GM18909 (cell line): ENCODE results near the gene SERPINB6.
"Not testable (repeated sequence)": the region's sequence is repeated elsewhere in the genome, so short reads cannot be mapped to it uniquely, and the experiment has no call there.

Experiments used
- ATAC-seq: cut with Tn5 transposase; IDR thresholded peaks from one replicate; pipeline ENCODE4 v1.9.1; 2021; ENCODE audit warnings: mild to moderate bottlenecking; ENCODE audit not compliant: unreplicated experiment, poor library complexity

Gene SERPINB6

DNA sequence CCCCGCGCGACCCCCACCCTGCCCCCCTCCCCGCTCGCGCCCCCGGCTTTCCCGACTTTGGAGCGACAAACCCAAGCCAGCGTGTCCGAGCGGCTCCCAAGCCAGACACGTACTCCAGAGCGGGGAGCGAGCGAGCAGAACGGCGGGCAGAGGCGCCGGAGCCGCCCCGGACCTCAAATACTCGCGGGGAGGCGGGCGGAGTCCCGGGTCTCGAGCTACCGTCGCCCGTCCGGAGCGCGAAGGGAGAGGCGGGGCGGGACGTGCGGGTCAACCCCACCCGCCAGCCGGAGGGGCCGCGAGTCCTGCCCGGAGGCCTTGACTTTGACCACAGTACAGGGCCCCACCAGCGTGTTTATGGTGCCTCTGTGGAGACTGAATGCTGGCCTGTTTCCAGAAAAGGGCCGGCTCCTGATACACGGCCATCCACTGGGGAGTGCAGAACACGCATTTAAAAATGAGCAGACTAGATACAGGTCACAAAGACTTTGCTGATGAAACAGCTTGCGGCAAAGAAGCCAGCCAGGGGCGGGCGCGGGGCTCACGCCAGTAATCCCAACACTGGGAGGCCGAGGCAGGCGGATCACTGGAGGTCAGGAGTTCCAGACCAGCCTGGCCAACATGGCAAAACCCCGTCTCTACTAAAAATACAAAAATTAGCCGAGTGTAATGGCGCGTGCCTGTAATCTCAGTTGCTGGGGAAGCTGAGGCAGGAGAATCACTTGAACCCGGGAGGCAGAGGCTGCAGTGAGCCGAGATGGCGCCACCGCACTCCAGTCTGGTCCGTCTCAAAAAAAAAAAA is at the start of gene SERPINB6:
Gene SERPINB6 (minus strand): TSS at position 148 of the 799 bp plus-strand sequence. CDS start 12,235 bp downstream, outside the sequence.
- ATAC-seq = no peak

DNA sequence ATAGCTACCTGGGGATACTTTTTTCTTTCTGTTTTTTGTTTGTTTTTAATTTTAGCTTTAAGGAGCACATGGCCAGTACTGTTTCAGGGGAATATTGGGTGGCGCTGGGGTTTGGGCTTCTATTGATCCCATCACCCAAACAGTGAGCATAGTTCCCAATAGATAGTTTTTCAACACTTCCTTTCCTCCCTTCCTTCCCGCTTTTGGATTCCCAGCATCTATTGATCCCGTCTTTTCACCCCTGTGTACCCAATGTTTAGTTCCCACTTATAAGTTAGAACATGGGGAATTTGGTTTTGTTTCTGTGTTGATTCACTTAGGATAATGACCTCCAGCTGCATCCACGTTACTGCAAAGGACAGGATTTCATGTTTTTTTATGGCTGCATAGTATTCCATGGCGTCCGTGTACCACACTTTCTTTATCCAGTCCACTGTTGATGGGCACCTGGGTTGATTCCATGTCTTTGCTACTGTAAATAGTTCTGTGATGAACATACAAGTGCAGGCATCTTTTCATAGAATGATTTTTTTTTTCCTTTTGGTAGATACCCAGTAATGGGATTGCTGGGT is 48.5 kb upstream of the SERPINB6 start:
- no peak for ATAC-seq

DNA sequence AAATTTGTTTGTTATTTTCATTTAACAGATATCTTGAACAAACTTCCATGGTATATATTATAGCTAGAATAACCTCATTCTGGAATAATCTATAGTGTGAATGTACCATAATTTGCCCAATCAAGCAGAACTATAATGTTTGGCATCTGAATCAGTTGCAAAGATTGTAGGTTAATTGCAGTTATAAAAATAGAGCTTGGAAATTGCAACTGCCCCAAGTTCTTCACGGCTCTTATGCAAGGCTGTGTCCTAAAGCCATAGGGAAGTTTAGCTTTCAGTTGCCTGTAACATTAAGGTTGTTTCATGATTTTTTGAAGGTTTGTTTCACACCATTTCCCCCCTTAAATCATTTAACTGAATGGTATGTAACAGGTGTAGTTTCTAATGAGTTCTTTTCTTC is 47.7 kb upstream of the SERPINB6 start:
- no peak for ATAC-seq

DNA sequence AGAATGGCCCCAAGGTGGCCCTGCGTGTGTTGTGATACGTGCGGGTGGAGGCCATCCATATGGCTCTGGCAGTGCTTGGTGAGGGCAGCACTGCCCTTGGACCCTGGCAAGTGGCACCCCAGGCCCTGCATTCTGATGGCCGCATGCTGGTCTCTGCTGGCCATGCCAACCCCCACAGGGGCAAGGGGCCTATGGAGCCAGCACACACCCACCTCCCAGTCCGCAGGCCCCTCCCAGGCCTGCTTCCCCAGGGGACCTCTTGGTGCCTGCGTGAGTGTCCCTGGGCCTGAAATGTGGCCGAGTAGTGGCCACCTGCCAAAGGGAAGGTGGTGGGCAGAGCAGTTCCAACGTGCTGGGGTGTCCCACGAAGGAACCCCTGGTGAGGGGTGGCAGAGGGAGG is 45.9 kb upstream of the SERPINB6 start:
- no peak for ATAC-seq

DNA sequence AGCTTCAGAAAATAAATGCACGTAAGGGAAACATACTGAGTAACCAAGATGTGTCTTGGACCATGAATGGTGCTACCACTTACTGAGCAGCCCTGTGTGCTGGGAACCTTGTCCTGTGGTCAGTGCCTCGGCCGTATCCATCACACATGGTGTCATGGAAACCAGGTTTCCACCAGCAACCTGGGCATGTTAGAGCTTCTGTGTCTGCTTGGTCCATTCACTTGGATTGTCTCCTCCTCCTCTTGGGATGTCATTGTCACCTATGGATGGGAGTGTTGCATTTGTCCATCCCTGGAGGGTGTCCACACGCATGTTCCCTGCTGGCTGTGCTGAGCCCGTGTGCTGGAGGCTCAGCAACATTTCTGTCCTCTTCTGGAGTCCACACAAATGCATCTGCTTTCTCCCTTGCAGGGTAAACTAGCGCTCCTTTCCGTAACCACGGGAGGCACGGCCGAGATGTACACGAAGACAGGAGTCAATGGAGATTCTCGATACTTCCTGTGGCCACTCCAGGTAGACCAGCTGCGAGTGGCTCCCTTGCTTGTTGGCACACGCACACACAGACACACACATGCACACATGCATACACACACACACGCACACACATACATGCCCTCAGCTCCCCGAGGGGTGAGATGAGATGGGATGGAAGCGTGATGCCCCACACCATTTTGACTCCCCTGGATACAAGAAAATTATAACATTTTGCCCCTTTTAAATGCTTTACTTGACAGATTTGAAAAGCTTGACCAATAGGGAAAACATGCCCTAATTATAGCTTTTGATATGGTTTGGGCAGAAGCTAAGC is 45.3 kb upstream of the SERPINB6 start:
- ATAC-seq = no peak

DNA sequence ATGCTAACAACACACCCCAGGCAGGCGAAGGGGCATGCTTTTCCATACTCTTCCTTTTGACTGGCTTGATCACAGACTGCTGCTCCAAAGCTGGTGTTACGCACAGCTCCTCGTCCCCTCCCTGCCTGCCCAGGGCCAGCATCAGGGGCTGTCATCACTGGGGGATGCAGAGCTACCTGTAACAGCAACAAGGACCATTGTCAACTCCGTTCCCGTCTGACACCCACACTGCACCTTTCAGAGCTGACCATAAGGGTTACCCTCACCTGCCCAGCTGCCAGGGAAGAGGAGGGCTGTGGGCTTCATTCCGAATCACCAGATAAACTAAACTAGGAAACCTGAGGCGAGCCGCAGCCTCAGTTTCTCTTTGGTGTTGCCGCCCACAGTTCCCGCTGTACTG is 43.8 kb upstream of the SERPINB6 start:
- no peak for ATAC-seq

DNA sequence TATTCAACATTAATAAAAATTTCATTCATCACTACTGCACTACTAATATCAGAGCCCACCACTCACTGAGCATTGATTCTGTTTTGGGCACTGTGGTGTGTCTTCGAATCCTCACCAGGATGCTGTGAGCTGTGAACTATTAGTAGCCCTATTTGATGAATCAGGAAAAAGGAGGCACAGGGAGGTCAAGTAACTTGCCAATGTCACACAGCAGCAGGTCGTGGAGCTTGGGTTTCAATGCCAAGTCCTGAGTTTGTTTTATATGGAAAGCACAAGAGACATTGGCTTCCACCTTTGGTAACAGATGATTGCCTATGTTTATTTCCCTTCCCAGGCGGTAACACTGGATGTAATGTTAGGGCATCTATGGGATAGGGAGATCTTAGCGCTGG is 43.3 kb upstream of the SERPINB6 start:
- ATAC-seq = no peak

DNA sequence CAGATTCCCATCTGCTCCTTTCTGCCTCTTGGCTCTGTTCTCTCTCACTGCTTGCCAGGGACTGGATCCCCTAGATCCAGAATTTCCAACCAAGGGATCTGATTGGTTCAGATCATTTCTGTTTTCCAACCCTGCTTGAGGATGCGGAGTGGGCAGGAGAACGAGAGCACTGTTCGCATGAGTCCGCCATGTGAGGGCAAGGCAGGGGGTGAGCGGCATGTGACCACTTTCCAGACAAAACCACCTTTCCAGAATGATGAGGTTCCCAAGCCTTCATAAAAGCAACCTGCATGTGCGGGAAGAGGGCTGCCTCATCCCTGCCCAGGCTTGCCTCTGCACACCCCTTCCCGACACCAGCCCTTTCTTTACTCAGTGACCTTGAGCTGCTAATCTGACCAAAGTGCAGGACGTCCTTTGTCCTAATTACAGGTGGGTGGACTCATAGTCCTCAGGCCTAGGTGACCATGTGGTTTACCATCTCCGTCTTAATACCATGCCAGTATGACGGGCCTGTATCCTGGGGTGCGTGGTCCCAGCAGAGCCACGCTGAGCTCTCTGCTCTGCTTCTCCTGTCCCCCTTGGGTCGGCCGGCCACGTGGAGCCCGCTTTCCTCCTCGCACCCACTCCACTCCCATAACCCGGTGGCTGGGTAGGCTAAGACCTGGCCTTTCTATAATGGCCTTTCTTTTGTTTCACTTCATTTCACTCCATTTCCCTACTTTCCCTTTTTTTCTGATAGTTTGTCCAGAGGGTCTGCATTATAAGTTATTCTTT is 42.7 kb upstream of the SERPINB6 start:
- no peak for ATAC-seq

DNA sequence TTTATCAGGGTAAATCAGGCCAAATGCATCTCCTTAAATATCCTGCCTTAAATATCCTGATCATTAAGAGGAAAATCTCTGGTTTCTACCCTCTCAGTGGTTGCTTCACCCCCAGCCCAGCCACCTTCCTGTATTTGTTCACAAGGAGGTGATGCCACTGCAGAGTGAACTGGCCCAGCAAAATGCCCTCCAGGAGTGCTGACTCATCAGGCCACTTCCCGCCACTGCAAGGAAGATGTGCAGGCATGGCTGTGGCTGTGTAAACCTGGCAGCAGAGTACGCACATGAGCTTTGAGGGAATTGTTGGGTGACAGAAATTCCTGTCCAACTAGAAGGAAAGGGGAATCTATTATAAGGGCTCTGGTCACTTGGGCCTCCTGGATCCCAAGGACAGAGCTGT is 42.1 kb upstream of the SERPINB6 start:
- no peak for ATAC-seq

DNA sequence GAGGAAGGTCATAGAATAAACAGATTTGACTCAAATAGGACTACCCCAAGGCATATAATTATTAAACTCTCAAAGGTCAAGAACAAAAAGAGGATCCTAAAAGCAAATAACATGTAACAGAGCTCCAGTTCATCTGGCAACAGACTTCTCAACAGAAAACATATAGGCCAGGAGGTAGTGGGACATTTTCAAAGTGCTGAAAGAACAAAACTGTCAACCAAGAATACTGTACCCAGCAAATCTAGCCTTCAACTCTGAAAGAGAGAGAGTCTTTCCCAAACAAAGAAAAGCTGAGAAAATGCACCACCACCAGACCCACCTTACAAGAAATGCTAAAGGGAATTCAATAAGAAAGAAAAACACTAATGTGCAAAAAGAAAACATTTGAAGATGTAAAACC is 40.2 kb upstream of the SERPINB6 start:
- ATAC-seq = no peak

DNA sequence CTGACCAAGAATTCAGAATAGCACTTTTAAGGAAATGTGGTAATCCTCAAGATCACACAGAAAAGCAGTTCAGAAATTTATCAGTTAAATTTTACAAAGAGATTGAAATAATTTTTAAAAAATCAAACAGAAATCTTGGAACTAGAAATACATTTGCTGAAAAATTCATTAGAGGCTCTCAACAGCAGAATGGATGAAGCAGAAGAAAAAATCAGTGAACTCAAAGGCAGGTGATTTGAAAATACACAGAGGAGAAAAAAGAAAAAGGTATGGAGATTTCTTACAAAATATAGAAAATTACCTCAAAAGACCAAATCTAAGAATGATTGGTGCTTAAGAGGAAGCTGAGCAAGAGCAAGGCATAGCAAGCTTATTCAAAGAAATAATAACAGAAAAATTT is 39.8 kb upstream of the SERPINB6 start:
- ATAC-seq = no peak

DNA sequence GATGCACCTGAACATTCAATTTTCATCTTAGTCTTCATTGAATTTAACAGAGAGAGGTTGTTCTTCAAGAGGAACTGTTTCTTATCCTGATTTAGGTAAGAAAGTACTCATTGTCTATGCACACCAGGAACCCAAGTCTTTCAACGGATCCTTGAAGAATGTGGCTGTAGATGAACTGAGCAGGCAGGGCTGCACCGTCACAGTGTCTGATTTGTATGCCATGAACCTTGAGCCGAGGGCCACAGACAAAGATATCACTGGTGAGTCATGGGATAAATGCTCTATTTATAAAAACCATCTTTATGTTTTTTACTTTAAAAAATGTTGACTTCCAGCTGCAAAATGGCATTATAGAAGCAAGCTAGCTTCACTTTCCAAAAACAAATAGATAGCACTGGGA is 38.6 kb upstream of the SERPINB6 start:
- ATAC-seq = no peak

DNA sequence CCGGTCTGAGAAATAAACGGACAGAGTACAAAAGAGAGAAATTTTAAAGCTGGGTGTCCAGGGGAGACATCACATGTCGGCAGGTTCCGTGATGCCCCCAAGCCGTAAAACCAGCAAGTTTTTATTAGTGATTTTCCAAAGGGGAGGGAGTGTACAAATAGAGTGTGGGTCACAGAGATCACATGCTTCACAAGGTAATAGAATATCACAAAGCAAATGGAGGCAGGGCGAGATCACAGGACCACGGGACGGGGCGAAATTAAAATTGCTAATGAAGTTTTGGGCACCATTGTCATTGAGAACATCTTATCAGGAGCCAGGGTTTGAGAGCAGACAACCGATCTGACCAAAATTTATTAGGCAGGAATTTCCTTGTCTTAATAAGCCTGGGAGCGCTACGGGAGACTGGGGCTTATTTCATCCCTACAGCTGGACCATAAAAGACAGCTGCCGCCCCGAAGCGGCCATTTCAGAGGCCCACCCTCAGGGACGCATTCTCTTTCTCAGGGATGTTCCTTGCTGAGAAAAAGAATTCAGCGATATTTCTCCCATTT is 37.4 kb upstream of the SERPINB6 start:
- not testable (repeated sequence) for ATAC-seq

DNA sequence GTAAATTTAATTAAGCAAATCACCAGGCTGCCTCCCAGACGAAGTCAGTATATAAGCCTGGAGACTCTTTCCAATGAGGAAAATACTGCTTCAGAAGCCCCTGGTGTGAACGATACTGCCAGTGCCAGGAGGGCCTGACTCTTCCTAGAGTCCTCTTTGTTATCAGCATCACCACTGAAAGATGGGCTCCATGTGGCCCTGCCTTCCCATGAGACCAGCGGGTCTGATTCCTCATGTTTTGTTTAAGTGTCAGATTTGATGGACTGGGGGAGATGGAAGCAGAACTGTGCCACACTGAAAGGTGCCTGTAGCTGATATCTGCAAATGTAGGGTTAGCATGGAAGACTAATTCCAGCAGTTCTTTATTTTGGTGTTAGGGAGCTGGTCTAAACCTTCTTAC is 36.2 kb upstream of the SERPINB6 start:
- no peak for ATAC-seq

DNA sequence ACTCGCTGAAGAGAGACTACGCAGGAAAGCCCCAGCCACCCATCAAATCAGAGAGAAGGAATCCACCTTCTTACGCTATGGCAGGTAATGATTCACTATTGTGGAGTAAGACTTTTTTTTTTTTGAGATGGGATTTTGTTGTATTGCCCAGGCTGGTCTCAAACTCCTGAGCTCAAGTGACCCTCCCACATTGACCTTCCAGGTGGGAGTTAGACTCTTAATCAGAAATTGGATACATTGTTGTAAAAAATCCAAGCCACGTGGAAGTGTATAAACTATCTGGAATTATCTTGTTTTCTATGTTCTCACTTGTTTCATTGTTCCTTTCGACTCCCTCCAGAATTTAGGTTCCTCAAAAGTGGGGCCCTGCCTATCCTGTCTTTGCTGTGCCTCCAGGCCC is 35.1 kb upstream of the SERPINB6 start:
- no peak for ATAC-seq

DNA sequence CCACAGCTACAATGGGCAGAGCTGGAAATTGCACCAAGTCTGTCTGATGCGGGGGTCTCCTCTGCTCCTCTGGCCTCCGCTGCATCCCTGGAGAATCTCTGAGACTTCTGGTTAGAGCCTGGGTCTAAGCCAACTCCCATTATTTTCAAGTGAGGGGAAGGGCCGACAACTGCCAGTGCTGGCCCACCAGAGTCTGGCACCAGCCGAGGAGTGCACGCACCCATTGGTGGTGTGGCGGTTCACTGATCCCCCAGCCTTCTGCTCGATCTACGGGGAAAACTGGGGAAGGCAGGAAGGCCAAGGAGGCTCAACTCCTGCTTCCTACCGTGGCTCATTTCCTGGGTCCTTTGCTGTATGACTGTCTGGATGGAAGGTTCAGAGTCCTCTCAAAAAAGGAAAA is 34.5 kb upstream of the SERPINB6 start:
- ATAC-seq = no peak

DNA sequence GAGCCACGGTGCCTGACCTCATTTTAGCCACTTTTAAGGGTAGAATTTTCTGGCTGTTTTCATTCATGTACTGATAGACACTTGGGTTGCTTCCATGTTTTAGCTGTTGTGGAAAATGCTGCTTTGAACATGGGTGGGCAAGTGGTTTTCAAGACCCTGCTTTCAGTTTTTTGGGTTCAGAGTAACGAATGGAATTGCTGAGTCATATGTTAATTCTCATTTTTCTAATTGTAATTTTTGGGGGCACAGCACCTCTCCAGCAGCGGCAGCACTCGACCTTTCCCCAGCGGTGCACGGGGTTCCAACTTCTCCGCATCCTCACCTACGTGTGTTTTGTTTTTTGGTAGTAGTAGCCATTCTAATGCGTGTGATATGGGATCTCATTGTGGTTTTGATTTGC is 33.7 kb upstream of the SERPINB6 start:
- no peak for ATAC-seq

DNA sequence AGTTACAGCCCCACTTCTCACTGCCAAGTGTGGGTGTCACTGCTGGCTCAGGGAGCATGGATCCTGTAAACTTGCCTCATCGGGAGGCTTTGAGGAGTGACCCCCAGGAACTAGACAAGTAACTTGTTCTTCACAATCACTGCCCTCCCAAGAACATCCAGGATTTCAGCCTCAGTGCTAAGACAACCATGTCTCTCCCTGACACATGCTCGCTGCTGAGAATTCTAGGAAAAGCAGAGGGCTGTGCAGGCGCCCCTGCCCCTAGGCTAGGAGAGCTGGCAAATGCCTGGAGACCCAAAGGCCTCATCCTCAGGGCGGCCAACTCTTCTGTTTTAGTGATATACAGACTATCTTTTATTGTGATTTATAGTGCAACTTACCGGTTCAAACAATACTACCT is 31.9 kb upstream of the SERPINB6 start:
- not testable (repeated sequence) for ATAC-seq

DNA sequence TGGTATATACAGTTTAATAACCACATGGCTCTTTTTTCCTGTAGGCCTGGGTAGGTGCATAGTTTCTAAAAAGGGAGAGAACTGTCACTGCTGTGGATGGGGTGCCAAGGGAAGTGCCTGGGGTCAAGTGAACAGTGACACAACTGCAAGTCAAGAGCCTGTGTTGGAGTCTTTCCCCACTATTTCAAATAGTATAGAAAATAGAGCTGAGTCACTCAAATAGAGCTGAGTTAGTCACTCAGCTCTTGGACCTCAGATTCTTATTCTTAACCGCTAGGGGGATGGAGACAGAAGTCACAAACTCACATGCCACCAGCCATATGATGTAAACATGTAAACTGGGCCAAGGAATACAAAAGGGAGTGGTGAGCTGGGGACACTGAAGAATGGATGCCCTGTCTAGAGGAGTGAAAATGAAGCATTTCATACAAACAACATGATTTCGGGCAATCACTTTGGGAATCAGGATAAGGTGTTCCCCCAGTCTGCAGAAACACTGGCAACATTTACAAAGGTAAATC is 30.5 kb upstream of the SERPINB6 start:
- ATAC-seq = no peak

DNA sequence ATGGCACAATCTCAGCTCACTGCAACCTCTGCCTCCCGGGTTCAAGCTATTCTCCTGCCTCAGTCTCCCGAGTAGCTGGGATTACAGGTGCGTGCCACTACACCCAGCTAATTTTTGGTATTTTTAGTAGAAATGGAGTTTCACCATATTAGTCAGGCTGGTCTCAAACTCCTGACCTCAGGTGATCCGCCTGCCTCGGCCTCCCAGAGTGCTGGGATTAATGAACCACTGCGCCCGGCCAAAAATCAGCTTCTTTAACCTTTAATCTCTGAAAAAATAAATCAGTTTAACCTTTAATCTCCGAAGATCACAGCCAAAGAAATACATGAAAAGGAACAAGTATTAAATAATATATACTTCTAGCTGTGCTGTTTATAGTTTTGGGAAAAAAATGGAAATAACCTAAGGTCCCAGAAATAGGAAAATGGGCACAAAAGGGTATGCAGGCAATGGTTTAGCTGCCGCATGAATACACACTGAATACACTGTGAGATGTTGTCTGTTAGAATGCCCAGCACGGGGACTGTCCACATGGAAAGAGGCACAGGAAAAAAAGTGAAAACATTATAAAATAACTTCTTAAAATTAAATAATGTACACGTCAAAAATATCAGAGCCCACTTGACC is 29.9 kb upstream of the SERPINB6 start:
- ATAC-seq = no peak
